DMS 273 (cell line): Measurements from ENCODE around the gene GPATCH3.

ENCODE experiments used
- DNase-seq: peaks from one replicate; lab custom pipeline; 2025; ENCODE audit not compliant: unreplicated experiment; lab: John Stamatoyannopoulos, UW

GPATCH3 gene

DNA sequence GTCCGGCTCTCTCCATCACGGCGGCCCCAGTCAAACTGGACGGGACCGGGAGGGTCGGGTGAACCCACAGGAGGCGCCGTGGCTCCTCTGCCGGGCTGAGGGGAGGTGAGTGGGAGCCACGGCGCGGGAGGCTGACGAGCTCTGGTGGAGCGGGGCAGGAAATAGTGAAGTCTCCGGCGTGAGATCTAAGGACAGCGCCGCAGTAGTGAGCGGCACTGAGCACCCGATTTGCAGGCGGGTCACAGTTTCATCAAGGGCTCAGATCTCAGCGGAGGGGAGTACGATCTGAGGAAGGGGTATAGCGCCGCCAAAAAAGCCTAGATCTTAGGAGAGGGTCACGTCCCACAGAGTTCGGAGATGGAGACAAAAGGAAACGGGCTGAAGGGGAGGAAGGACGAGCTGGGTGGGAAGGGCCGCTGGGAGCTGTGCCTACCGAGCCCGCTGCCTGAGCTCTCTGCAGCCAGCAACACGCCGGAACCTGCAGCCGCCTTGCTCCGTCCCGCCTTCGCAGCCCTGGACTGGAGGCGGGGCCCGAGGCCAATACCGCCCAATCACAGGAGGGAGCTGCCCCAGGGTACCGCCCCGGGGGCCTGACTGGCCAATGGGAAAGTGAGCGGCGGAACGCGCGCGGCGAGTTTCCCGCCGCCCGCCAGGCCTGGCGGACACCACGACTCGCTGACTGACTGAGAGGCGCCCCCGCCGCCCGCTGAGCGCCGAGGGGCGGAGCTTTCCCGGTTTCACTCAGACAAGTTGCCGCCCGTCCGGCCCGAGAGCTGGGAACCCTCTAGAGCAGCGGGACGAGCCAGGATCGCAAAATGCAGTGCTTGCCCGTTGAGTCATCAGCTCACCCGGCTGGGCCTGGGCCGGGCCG, 35.4 kb downstream of the GPATCH3 start:
- peak; percentile 99 for DNase-seq

- no peak for DNase-seq
These were observed 36.6 kb downstream of the GPATCH3 start for GRCh38 chr1:26863685-26864077.

GRCh38 chr1:26862781-26863684, 37.2 kb downstream of the GPATCH3 start, which contains the start of gene SFN:
Gene SFN (plus strand): TSS chr1:26863149. CDS start chr1:26863213, 64 bp downstream.
- peak; percentile 34 for DNase-seq

GRCh38 chr1:26861889-26862378, 38.3 kb downstream of the GPATCH3 start:
- no peak for DNase-seq

GRCh38 chr1:26861286-26861701, 39.0 kb downstream of the GPATCH3 start:
- DNase-seq: peak; percentile 32

DNA sequence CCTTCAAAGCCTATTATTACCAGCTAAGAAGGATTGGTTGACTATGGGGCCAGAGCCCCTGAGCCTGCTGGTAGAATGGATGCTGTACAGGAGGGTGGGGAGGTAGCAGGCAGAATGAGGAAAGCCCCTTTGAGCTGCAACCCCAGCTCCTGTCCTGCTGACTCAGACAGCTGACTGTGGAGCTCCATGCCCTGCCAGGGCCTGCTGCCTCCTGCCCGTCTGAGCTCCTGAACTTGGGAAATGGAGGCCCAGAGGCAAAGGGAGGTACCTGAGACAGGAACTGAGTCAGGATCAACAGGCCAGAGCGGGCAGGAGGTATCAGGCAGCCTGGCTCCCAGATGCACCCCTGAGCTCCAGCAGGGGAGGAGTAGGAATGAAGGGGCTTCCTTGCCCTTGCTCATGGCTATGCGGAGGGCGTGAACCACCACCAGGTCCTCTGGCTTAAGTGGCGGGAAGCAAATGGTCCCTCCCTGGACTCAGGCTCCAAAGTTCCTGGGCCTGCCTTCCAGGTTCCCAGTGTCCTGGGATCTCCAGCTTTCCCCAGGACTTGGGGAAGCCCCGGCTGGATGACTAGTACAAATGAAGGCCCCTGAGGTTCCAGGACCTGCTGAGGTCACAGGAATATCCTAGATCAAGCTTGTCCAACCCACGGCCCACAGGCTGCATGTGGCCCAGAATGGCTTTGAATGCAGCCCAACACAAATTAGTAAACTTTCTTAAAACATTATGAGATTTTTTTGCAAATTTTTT, 41.2 kb downstream of the GPATCH3 start:
- no peak for DNase-seq

DNA sequence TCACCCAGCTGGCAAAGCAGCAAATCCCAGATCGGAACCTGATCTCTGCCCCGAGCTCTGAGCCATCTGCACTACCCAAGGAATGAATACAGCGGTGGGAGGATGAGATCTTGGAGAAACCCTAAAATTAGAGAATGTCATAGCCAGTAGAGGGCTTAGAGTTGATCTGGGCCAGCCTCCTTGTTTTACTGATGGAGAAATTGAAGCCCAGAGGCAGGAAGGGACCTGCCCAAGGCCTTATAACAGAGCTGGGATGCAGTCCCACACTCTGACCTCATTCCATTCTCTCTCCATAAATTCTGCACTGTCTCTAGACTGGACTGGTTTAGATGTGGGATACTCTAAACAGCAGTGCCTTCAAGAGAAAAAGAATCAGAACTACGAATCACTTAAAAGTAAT, 42.1 kb downstream of the GPATCH3 start:
- peak; percentile 89 for DNase-seq

DNA sequence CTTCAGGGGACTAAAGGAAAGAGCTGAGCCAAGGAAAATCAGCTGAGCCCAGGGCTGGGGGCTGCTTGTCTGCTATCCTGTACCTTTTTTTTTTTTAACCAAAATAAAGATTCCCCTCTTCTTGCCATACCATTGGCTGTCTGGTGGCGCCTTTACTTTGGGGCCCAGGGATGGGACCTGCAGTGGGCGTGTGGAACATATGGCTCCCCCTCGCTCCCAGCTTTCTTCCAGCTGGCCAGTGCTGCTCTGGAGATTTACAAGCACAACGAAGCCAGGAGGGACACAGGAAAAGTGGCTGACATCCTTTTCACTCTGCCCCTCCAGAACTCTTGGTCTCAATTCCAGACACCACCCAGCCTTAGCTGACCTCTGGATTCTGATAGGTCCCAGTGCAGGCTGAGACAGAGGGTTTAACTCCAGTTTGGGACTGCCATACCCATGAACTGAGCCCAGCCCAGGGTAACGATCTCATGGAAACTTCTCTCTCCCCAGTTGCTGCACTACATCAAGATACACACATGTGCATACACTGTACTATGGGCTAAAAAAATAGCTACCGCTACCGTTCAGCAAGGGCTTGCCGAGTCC, 42.7 kb downstream of the GPATCH3 start:
- DNase-seq: peak; percentile 88

DNA sequence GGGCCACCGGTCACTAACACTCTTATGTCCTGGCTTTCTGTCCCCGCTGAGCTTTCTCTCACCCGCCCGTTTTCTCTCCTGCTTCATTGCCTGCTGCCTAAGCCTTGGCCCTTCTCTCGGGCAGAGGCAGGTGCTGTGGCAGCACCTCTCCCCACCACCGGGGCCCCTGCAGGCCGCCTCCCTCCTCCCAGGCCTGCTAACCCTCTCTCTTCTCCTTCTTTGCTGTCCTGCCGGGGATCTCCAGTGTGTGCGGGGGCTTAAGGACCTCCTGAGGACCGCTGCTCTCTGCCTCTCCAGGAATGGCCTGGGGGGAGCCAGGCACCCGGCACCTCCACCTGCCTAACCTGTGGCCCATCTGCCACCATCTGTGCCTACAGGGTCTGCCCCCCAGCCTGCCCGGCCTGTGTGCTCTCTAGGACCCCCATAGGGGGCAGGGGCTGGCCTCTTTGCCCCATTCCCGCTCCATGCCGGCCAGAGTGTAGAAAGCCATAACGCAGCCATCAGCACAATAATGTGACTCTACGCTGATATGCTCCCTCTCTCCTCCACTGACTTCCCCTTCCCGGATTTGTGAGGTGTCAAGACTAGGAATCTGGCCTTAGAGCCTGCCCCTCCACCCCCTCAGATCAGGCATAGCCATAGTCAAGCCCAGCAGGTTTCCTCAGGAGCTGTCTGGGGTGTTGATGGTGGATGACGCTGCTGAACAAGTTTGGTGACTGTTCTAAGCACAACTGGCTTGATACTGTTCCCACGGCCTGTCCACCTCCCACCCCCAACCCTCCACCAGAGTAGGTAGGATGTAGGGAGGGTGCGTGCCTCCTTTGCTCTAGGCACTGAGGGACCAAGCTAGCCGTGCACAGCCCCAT, 43.4 kb downstream of the GPATCH3 start:
- peak; percentile 63 for DNase-seq

DNA sequence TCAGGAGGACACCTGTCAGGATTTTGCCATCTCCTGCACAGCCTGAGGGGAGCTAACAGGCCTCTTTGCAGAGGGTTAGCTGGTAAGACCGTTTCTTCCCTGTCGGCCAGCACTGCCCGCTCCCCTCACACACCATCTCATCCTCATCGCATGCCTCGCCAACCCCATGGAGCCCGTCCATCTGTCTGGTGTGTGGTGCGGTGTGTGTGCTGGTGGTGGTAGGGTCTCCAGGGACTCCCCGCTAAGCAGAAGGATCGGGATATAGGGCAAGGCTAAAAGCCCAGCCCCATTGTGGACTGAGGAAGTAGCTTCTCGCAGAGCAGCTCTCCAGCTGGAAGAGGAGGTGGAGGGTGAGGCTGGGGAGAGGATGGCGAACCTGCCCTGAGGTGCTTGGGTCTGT, 44.1 kb downstream of the GPATCH3 start:
- DNase-seq: peak; percentile 63

DNA sequence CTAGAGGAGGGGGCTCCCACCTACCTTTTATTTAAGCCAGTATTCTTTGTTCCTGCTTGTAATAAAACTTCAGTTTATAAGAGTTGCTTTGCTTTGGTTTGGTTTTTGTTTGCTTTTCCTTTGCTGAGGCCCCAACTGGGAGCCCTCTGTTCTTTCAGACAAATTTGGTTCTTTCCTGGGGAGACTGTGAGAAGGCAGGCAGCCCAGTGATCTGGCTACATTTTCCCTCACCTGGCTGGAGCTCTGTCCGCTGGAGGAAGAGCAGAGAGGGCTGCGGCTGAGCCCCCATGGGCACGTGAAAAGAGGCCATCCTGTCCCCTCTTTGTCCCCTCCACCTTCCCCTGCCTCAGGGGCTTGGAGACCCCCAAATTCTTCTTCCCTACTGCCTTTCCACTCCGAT, 44.6 kb downstream of the GPATCH3 start:
- no peak for DNase-seq

GRCh38 chr1:26854906-26855305, 45.4 kb downstream of the GPATCH3 start:
- peak; percentile 39 for DNase-seq

DNA sequence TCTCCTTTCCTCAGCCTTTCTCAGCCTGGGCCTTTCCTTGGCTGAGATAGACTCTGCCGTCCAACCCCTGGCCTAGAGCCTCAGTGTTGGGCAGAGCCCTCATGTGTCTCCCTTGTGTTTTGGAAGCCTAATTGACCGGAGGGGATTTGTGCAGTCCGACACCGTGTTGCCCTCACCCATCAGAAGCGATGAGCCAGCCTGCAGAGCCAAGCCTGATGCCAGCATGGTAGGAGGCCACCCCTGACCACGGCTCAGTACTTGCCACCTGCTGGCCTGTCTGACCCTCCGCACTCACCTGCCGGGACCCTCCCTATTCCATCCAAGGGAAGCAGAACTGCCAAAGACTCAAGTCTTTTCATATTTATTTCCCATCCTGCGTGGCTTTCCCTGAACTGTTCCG, 46.7 kb downstream of the GPATCH3 start:
- DNase-seq: no peak

DNA sequence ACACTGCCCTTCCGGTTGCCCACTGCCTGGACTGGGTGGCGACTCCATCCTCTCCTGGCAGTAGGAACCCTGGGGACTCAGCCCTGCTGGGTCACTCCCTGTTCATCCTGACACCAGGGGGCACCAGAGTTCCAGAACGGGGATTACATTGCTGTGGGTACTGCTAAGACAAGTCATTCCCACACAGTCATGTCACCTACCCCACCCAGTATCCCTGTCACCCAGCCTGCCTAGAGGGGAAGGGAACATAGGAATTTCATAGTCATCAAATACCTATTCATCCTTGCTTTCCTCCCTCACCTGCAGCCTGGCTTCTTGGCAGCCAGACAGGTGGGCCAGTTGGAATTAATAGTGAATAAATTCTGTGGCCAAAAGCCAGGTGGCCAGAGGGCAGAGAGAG, 47.1 kb downstream of the GPATCH3 start:
- peak; percentile 91 for DNase-seq

- no peak for DNase-seq
These were observed 47.6 kb downstream of the GPATCH3 start for GRCh38 chr1:26852701-26853100.

DNA sequence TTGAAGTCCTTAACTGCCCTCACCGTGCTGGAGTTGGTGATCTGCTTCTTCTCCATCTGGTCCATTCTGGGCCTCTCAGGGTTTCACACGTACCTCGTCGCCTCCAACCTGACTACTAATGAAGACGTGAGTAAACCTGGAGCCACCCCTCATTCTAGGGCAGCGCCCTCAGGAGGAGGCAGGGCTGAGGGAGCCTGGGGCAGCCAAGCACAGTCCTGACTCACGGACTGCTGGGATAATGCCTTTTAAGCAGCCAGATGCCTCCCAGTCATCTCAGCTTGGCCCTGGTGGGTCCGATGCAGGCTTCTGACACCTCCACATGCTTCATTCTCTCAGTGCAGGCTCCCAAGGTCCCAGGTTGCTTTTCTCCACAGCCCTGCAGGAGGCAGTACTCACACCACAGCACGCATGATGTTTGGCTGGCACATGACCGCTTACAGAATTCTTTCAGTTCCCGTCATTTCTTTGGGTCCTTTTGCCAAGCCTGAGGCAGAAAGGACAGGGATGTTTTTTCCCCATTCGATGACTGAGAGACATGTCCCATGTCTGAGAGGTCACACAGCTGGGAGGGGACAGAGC, 49.1 kb downstream of the GPATCH3 start:
- DNase-seq: peak; percentile 24

GRCh38 chr1:26848941-26849774, 51.1 kb downstream of the GPATCH3 start:
- no peak for DNase-seq

GRCh38 chr1:26848499-26848898, 51.8 kb downstream of the GPATCH3 start:
- DNase-seq: no peak
